GM12891 (cell line): ENCODE results near the gene ZBTB48.

Experiments
- PAX5 ChIP-seq: IDR thresholded peaks from 2 replicates; pipeline ENCODE4 v1.6.1; 2011; ENCODE audit warnings: low read length, moderate library complexity, mild to moderate bottlenecking; ENCODE audit not compliant: insufficient read depth, severe bottlenecking
- POLR2A ChIP-seq: IDR thresholded peaks from 2 replicates; pipeline ENCODE4 v1.6.1; 2011; ENCODE audit warnings: low read depth, low read length, control low read depth
- POLR2AphosphoS5 ChIP-seq: IDR thresholded peaks from 2 replicates; pipeline ENCODE4 v1.6.1; 2011; ENCODE audit warnings: low read depth, low read length, control low read depth
- POU2F2 ChIP-seq: IDR thresholded peaks from 2 replicates; pipeline ENCODE4 v1.6.1; 2011; ENCODE audit warnings: low read depth, mild to moderate bottlenecking, control low read depth, low read length, moderate library complexity
- SPI1 ChIP-seq: IDR thresholded peaks from 2 replicates; pipeline ENCODE4 v1.6.1; 2011; ENCODE audit warnings: low read depth, low read length, control low read depth
- TAF1 ChIP-seq: IDR thresholded peaks from 2 replicates; pipeline ENCODE4 v1.6.1; 2011; ENCODE audit warnings: low read depth, low read length, control low read depth

DNA sequence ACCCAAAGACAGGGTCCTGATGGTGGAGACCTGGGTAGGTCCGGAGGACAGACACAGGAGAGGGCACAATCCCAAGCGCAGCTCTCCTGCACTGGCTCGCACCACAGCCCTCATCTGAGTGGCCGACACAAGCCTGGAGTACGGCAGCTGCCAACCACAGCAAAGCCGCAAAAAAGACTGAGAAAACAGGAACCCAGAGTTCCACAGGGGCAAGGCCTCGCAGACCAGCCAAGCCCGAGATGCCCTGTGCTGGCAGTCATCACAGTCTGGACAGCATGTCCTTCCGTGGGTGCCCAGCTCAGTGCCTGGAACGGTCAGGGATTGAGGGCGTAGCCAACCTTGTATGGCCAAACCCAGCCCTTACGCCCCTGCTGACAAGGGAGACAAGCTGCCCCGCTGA lies 11.4 kb downstream of the ZBTB48 start:
- no peak for TF ChIP-seq POLR2A
- no peak for TF ChIP-seq POLR2AphosphoS5
- TF ChIP-seq TAF1: no peak
- TF ChIP-seq POU2F2: no peak
- TF ChIP-seq PAX5: no peak
- no peak for TF ChIP-seq SPI1
